T-cell (primary cell): ENCODE data around the gene THRA. TPM values are rescaled to one million over a fixed set of nuclear protein-coding genes. Genes with fewer than 3 reads are reported as not detected.
A peak's percentile ranks its signal among the peaks of the same experiment; 100 is the strongest.

Source experiments
- ATAC-seq, 4 experiments: fragments of 200-7000 bp in 3 of 4; fragments of 150-1000 bp in 1 of 4; cut with Tn5 transposase; replicated peaks in 1 of 4; 1 replicate in 3 of 4; 2 replicates in 1 of 4; pipeline ENCODE4 v1.10.0; 2021; ENCODE audit warnings: moderate library complexity in 3 of 4, mild to moderate bottlenecking in 2 of 4, moderate number of reproducible peaks in 1 of 4
- CTCF ChIA-PET, 2 donors: fragments of 300-600 bp; sonication (Branson Sonifier 250); formaldehyde crosslinking; loops; one replicate each; lab custom pipeline; 2022; ENCODE audit warnings: antibody characterized with exemption in 2 of 2; lab: Charles Lee
- POLR2A ChIA-PET, 2 donors: fragments of 300-600 bp; sonication (Branson Sonifier 250); formaldehyde crosslinking; loops; one replicate each; lab custom pipeline; 2022; ENCODE audit warnings: antibody characterized with exemption in 2 of 2; lab: Charles Lee
- DNase-seq, 35 experiments: peaks; one replicate each; pipeline versions ENCODE4 v3.0.0 to v3.0.0-alpha.2; 2013 to 2023
- H3K27ac ChIP-seq: one replicate; pipeline ENCODE4 v1.5.1; 2013; ENCODE audit warnings: low read length
- H3K27me3 ChIP-seq, 2 experiments: replicated peaks in 1 of 2; 1 replicate in 1 of 2; 2 replicates in 1 of 2; pipeline versions ENCODE4 v1.6.1 to v1.7.0; 2013; ENCODE audit warnings: low read length in 1 of 2, mixed read lengths in 1 of 2; ENCODE audit not compliant: control insufficient read depth in 2 of 2, insufficient read depth in 2 of 2; ENCODE audit errors: extremely low read depth in 1 of 2
- H3K36me3 ChIP-seq, 2 donors: 1 replicate in 1 of 2; 2 replicates in 1 of 2; pipeline versions ENCODE4 v1.6.1 to v1.7.0; 2013; ENCODE audit warnings: low read length in 1 of 2; ENCODE audit not compliant: control insufficient read depth in 2 of 2, insufficient read depth in 1 of 2; ENCODE audit errors: extremely low read depth in 1 of 2
- H3K4me1 ChIP-seq, 2 experiments: 1 replicate in 1 of 2; 2 replicates in 1 of 2; pipeline versions ENCODE4 v1.6.1 to v1.7.0; 2013; ENCODE audit warnings: low read length in 2 of 2, mixed read lengths in 1 of 2; ENCODE audit not compliant: insufficient read depth in 2 of 2, control insufficient read depth in 1 of 2; ENCODE audit errors: extremely low read depth in 1 of 2
- H3K4me3 ChIP-seq, 2 donors: 1 replicate in 1 of 2; 2 replicates in 1 of 2; pipeline versions ENCODE4 v1.5.1 to v1.7.0; 2013; ENCODE audit warnings: mild to moderate bottlenecking in 2 of 2, low read length in 1 of 2, moderate library complexity in 1 of 2; ENCODE audit not compliant: control insufficient read depth in 1 of 2; ENCODE audit errors: extremely low read depth in 1 of 2
- H3K9me3 ChIP-seq: 2 replicates; pipeline ENCODE4 v1.7.0; 2013
- H3K27ac Mint-ChIP-seq, 2 donors: one replicate each; pipeline ENCODE4 v1.8.0; 2020 to 2021; ENCODE audit warnings: mild to moderate bottlenecking in 2 of 2, mixed read lengths in 2 of 2
- H3K27me3 Mint-ChIP-seq, 2 donors: one replicate each; pipeline ENCODE4 v1.8.0; 2021 to 2022; ENCODE audit warnings: mixed read lengths in 2 of 2
- H3K36me3 Mint-ChIP-seq: one replicate; pipeline ENCODE4 v1.8.0; 2021; ENCODE audit warnings: mixed read lengths
- H3K4me1 Mint-ChIP-seq, 3 donors: one replicate each; pipeline ENCODE4 v1.8.0; 2020 to 2022; ENCODE audit warnings: mixed read lengths in 3 of 3, mild to moderate bottlenecking in 1 of 3
- H3K4me3 Mint-ChIP-seq, 3 donors: one replicate each; pipeline ENCODE4 v1.8.0; 2020 to 2022; ENCODE audit warnings: mild to moderate bottlenecking in 3 of 3, mixed read lengths in 3 of 3, moderate library complexity in 3 of 3
- H3K9me3 Mint-ChIP-seq, 3 donors: one replicate each; pipeline ENCODE4 v1.8.0; 2020 to 2022; ENCODE audit warnings: mixed read lengths in 3 of 3
- WGBS: methylation state at CpG from one replicate; pipeline ENCODE4 v1.1.5; 2013; ENCODE audit warnings: missing lambda C conversion rate; ENCODE audit not compliant: insufficient coverage; 5-methylcytosine and 5-hydroxymethylcytosine counted together
- total RNA-seq, 35 experiments: library from RNA in 6 of 35; stranded (reverse) in 6 of 35; fragments of 120-200 nt in 1 of 35; gene quantifications; one replicate each; pipeline versions ENCODE4 v1.2.1 to v1.2.4 and lab custom pipeline; 2013 to 2026

THRA gene
- total RNA-seq, 5 donors from 2014 or later (not counting 1 experiment from before 2014, with no cell fraction given), result 30.4 to 54.0 (median 48.9) TPM

DNA sequence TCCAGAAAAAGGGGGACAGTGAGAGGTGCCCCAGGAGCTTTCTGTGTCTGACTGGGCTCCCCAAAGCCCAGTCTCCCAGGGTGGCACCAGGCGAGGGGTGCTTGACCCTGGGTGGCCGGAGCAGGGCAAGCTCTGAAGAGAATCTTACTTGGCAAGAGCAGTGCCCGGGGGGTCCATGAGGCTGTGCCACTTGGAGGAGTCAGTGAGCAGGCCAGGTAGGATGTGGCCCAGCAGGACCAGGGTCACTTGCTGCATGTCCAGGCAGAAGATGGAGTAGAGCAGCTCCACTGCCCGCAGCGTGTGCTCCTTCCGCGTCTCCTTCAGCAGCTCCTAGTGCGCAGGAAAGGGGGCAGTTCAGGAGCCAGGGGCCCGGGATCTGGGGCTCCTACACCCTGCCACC lies 40.3 kb upstream of the THRA start:
- Histone ChIP-seq H3K4me1 (peaks cover 0 to 26% of the 10 kb centered on the region in 2 experiments), H3K27ac (no peak overlapping the region), H3K4me3 (no peak overlapping the region), H3K36me3 (peaks cover 12 to 63% of the 10 kb centered on the region in 2 donors), H3K27me3 (no peaks in the 10 kb centered on the region), H3K9me3 (no peaks in the 10 kb centered on the region)
- CTCF ChIA-PET, result interaction anchor here in 1 of 2 donors (0.6 kb wide), 1 partner anchor 58 kb away, joined by 3 read pairs; no protein-coding TSS in a partner anchor
- Mint-ChIP-seq H3K4me3 (no peak overlapping the region), H3K27me3 (no peaks in the 10 kb centered on the region), H3K4me1 (peaks cover 18 to 21% (median 21%) of the 10 kb centered on the region in 3 donors), H3K9me3 (no peaks in the 10 kb centered on the region), H3K36me3 (peaks cover 27% of the 10 kb centered on the region), H3K27ac (no peak overlapping the region)
- POLR2A ChIA-PET, result interaction anchor here in 1 of 2 donors (0.6 kb wide), 1 partner anchor 85 kb away, joined by 4 read pairs; no protein-coding TSS in a partner anchor
- ATAC-seq (no peak), DNase-seq (no peak)
- WGBS, result over 99% methylated on average over 9 of the region's 9 CpGs

DNA sequence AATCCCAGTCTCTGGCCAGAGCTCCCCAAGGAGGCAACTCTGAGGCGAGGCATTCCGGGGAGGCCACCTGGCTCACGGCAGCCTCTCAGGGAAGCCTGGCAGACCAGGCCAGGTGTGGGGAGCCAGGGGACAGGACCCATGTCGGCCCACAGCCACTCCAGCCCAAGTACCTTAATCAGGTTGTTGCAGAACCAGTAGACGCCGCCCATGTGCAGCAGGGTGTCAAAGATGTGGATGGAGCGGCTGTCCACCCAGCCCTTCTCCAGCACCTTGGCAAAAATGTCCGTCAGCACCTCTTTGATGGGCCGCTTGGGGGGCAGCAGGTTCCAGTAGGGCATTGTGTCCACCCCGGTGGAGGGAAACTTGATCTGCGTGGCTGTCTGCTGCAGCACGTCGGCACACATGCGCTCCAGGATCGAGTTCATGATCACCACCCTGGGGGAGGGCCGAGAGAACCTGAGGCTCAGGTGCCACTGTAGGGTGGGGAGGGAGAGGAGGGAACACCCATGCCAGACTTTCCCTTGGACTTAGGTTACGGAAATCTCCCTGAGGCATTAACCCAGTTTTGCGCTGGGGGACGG lies 39.7 kb upstream of the THRA start:
- no peaks in the 10 kb centered on the region for H3K27me3 Mint-ChIP-seq
- H3K4me1 Mint-ChIP-seq, result peaks cover 18 to 21% (median 21%) of the 10 kb centered on the region in 3 donors
- DNase-seq (no peak), ATAC-seq (no peak)
- ChIA-PET POLR2A (no interaction called here), CTCF (interaction anchor here in 1 of 2 donors (0.6 kb wide), 1 partner anchor 378 kb away, joined by 3 read pairs; no protein-coding TSS in a partner anchor)
- Histone ChIP-seq H3K4me1 (peaks cover 0 to 27% of the 10 kb centered on the region in 2 experiments), H3K27me3 (no peaks in the 10 kb centered on the region), H3K27ac (no peak overlapping the region), H3K9me3 (no peaks in the 10 kb centered on the region), H3K36me3 (peaks cover 16 to 66% of the 10 kb centered on the region in 2 donors), H3K4me3 (no peak overlapping the region)
- peaks cover 27% of the 10 kb centered on the region for H3K36me3 Mint-ChIP-seq
- 98% methylated on average over 14 of the region's 19 CpGs for WGBS
- H3K27ac Mint-ChIP-seq, result no peak overlapping the region
- no peaks in the 10 kb centered on the region for H3K9me3 Mint-ChIP-seq
- no peak overlapping the region for H3K4me3 Mint-ChIP-seq

- Mint-ChIP-seq H3K27me3 (no peaks in the 10 kb centered on the region), H3K36me3 (peaks cover 30% of the 10 kb centered on the region), H3K9me3 (no peaks in the 10 kb centered on the region), H3K27ac (no peak overlapping the region), H3K4me1 (peaks cover 18 to 21% (median 21%) of the 10 kb centered on the region in 3 donors), H3K4me3 (no peak overlapping the region)
- WGBS, result 100% methylated on average over 2 of the region's 10 CpGs
- peaks cover 16 to 70% of the 10 kb centered on the region in 2 donors for H3K36me3 ChIP-seq
- ATAC-seq (no peak), DNase-seq (no peak)
- POLR2A ChIA-PET, result no interaction called here
- CTCF ChIA-PET, result no interaction called here
- H3K27me3 ChIP-seq, result no peaks in the 10 kb centered on the region
- no peaks in the 10 kb centered on the region for H3K9me3 ChIP-seq
- H3K4me3 ChIP-seq, result no peak overlapping the region
- peaks cover 0 to 27% of the 10 kb centered on the region in 2 experiments for H3K4me1 ChIP-seq
- H3K27ac ChIP-seq, result no peak overlapping the region
Observed at GRCh38 chr17:40023590-40024292, 39.0 kb upstream of the THRA start.

- ATAC-seq (no peak), DNase-seq (no peak)
- Histone ChIP-seq H3K36me3 (peaks cover 26 to 73% of the 10 kb centered on the region in 2 donors), H3K27ac (no peak overlapping the region), H3K4me1 (peaks cover 0 to 27% of the 10 kb centered on the region in 2 experiments), H3K4me3 (no peak overlapping the region), H3K9me3 (no peaks in the 10 kb centered on the region), H3K27me3 (no peaks in the 10 kb centered on the region)
- H3K27me3 Mint-ChIP-seq, result no peaks in the 10 kb centered on the region
- peak overlapping the region in 1 of 3 donors; percentile 57 for H3K4me3 Mint-ChIP-seq
- 96% methylated on average over 8 of the region's 8 CpGs for WGBS
- H3K4me1 Mint-ChIP-seq, result peaks cover 18 to 21% (median 21%) of the 10 kb centered on the region in 3 donors
- peak overlapping the region in 1 of 2 donors; percentile 45 for H3K27ac Mint-ChIP-seq
- POLR2A ChIA-PET, result no interaction called here
- peaks cover 37% of the 10 kb centered on the region for H3K36me3 Mint-ChIP-seq
- CTCF ChIA-PET, result no interaction called here
- H3K9me3 Mint-ChIP-seq, result no peaks in the 10 kb centered on the region
Observed at GRCh38 chr17:40024901-40025300, 37.9 kb upstream of the THRA start.

DNA sequence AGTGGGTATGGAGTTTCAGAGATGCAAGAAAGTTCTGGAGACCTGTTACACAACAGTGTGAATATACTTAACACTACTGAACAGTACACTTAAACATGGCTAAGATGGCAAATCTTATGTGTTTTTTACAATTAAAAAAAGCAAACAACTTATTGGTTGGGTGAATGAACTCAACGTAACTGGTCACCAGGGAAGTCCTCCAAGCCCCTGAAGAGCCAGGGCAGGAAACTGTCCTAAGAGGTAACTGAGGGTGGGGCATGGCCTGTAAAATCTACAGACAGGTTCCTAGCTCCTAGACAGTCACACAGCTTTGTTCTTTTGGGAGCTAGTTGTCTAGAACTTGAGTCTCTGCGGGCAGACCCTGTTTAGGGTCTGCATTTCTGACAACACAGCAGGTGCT lies 37.2 kb upstream of the THRA start:
- ChIA-PET CTCF (interaction anchor here (0.7 to 1.3 kb wide), 3 partner anchors 9 to 55 kb away, joined by 3 to 5 read pairs (median 3); no protein-coding TSS in a partner anchor), POLR2A (interaction anchor here in 1 of 2 donors (0.5 kb wide), 1 partner anchor 14 kb away, joined by 5 read pairs; no protein-coding TSS in a partner anchor)
- ATAC-seq (peak in 2 of 4 experiments; percentile 4 to 13), DNase-seq (no peak)
- Histone ChIP-seq H3K4me1 (peaks cover 0 to 27% of the 10 kb centered on the region in 2 experiments), H3K36me3 (peaks cover 29 to 72% of the 10 kb centered on the region in 2 donors), H3K4me3 (no peak overlapping the region), H3K27me3 (no peaks in the 10 kb centered on the region), H3K9me3 (no peaks in the 10 kb centered on the region), H3K27ac (no peak overlapping the region)
- Mint-ChIP-seq H3K4me1 (peaks cover 18 to 21% (median 21%) of the 10 kb centered on the region in 3 donors), H3K36me3 (peaks cover 37% of the 10 kb centered on the region), H3K27ac (peak overlapping the region; percentile 45 to 58), H3K9me3 (no peaks in the 10 kb centered on the region), H3K4me3 (peak overlapping the region in 2 of 3 donors; percentile 28 to 57), H3K27me3 (no peaks in the 10 kb centered on the region)
- 67% methylated on average over 2 of the region's 2 CpGs for WGBS
